GM12878 (cell line): Measurements from ENCODE around the gene CPLX4. TPM values are rescaled to one million over a fixed set of nuclear protein-coding genes. Genes with fewer than 3 reads are reported as not detected.

Experiments
- ATAC-seq: fragments of 200-7000 bp; cut with Tn5 transposase; 3 replicates; pipeline ENCODE4 v1.9.1; 2020; ENCODE audit warnings: mild to moderate bottlenecking, moderate library complexity
- BruUV-seq: library from RNA; stranded (reverse); fragments of 400-500 nt; replicated peaks from 2 replicates; lab custom pipeline; 2021; lab: Mats Ljungman, UMichigan
- CTCF ChIA-PET: fragments of 300-600 bp; sonication (Branson Sonifier 250); formaldehyde crosslinking; extraction: SDS; loops from one replicate; lab custom pipeline; 2021; ENCODE audit warnings: inconsistent platforms; lab: Yijun Ruan, JAX
- POLR2A ChIA-PET: fragments of 350-600 bp; formaldehyde crosslinking; extraction: SDS; loops from one replicate; lab custom pipeline; 2021; ENCODE audit warnings: inconsistent platforms; lab: Charles Lee
- RAD21 ChIA-PET: fragments of 300-600 bp; sonication (Branson Sonifier 250); formaldehyde crosslinking; loops from one replicate; lab custom pipeline; 2023; ENCODE audit warnings: antibody characterized with exemption; ENCODE audit not compliant: unreplicated experiment; lab: Charles Lee
- SMC1A ChIA-PET: fragments of 300-600 bp; sonication (Branson Sonifier 250); formaldehyde crosslinking; loops from one replicate; lab custom pipeline; 2023; ENCODE audit not compliant: unreplicated experiment, uncharacterized antibody; lab: Charles Lee
- DNase-seq: peaks from one replicate; pipeline ENCODE4 v3.0.0-alpha.2; 2011; ENCODE audit warnings: low read depth, low spot score
- FAIRE-seq: peaks from 3 replicates; lab custom pipeline; 2011; peaks lifted over from hg19 to GRCh38; lab: Jason Lieb, UNC
- H2AFZ ChIP-seq: 2 replicates; pipeline ENCODE4 v1.6.0; 2011; ENCODE audit warnings: low read depth, low read length, control low read depth; ENCODE audit not compliant: control insufficient read depth
- H3K27ac ChIP-seq: 2 replicates; pipeline ENCODE4 v1.5.1; 2011; ENCODE audit warnings: control low read depth; ENCODE audit not compliant: control insufficient read depth, insufficient read depth
- H3K27me3 ChIP-seq, 2 experiments: replicated peaks in 1 of 2; 2 replicates each; pipeline versions ENCODE4 v1.6.0 to v1.6.1; 2011; ENCODE audit warnings: low read length in 1 of 2; ENCODE audit not compliant: control insufficient read depth in 2 of 2, insufficient read depth in 2 of 2
- H3K36me3 ChIP-seq, 2 experiments: 2 replicates each; pipeline ENCODE4 v1.5.1; 2011; ENCODE audit warnings: low read length in 1 of 2; ENCODE audit not compliant: control insufficient read depth in 2 of 2, insufficient read depth in 2 of 2
- H3K4me1 ChIP-seq: 2 replicates; pipeline ENCODE4 v1.6.1; 2011; ENCODE audit warnings: mild to moderate bottlenecking, low read length, moderate library complexity, mixed read lengths; ENCODE audit not compliant: control insufficient read depth, insufficient read depth
- H3K4me2 ChIP-seq: 2 replicates; pipeline ENCODE4 v1.6.0; 2011; ENCODE audit warnings: control low read depth; ENCODE audit not compliant: control insufficient read depth, insufficient read depth
- H3K4me3 ChIP-seq: fragments of 200-600 bp; sonication (generic); 2 replicates; pipeline ENCODE4 v1.5.1; 2016
- H3K79me2 ChIP-seq: 2 replicates; pipeline ENCODE4 v1.6.0; 2011; ENCODE audit warnings: low read length; ENCODE audit not compliant: control insufficient read depth, insufficient read depth
- H3K9ac ChIP-seq: 2 replicates; pipeline ENCODE4 v1.8.0; 2011; ENCODE audit warnings: low read length, control low read depth, mixed read lengths; ENCODE audit not compliant: control insufficient read depth, insufficient read depth
- H3K9me3 ChIP-seq: replicated peaks from 3 replicates; pipeline ENCODE4 v1.5.1; 2011; ENCODE audit warnings: mild to moderate bottlenecking, low read length; ENCODE audit not compliant: control insufficient read depth, insufficient read depth
- H4K20me1 ChIP-seq: 2 replicates; pipeline ENCODE4 v1.6.0; 2011; ENCODE audit not compliant: control insufficient read depth, insufficient read depth
- BHLHE40 ChIP-seq, 2 experiments: fragments of 450-650 bp in 1 of 2; IDR thresholded peaks; 2 replicates each; pipeline ENCODE4 v1.6.1; 2011 to 2017; ENCODE audit warnings: low read depth in 2 of 2, borderline replicate concordance in 1 of 2, improper control_type of control experiment in 1 of 2, low read length in 1 of 2, mild to moderate bottlenecking in 1 of 2
- CHD2 ChIP-seq: IDR thresholded peaks from 2 replicates; pipeline ENCODE4 v1.6.1; 2011; ENCODE audit warnings: low read depth, low read length, improper control_type of control experiment, borderline replicate concordance
- CTCF ChIP-seq, 3 experiments: IDR thresholded peaks in 2 of 3; conservative IDR thresholded peaks in 1 of 3; 2 replicates each; pipeline ENCODE4 v1.5.1; 2011; ENCODE audit warnings: low read depth in 3 of 3, low read length in 3 of 3, mild to moderate bottlenecking in 3 of 3, control low read depth in 2 of 3, moderate library complexity in 2 of 3, inconsistent platforms in 1 of 3, mixed read lengths in 1 of 3; ENCODE audit not compliant: control insufficient read depth in 2 of 3, insufficient read depth in 1 of 3; ENCODE audit errors: extremely low read depth in 1 of 3
- ELK1 ChIP-seq: IDR thresholded peaks from 2 replicates; pipeline ENCODE4 v1.6.1; 2012; ENCODE audit warnings: low read depth, low read length, improper control_type of control experiment
- GABPA ChIP-seq: IDR thresholded peaks from 2 replicates; pipeline ENCODE4 v1.6.1; 2014; ENCODE audit warnings: antibody characterized with exemption, low read depth, mild to moderate bottlenecking, inconsistent platforms
- IRF4 ChIP-seq: IDR thresholded peaks from 2 replicates; pipeline ENCODE4 v1.6.1; 2011; ENCODE audit warnings: low read depth, low read length
- MLLT1 ChIP-seq: fragments of 450-650 bp; IDR thresholded peaks from 2 replicates; pipeline ENCODE4 v1.6.1; 2016; ENCODE audit warnings: mild to moderate bottlenecking
- PRDM15 ChIP-seq: fragments of 450-650 bp; formaldehyde crosslinking; IDR thresholded peaks from 2 replicates; pipeline ENCODE4 v1.4.0; 2020; ENCODE audit warnings: mild to moderate bottlenecking, moderate library complexity
- RAD21 ChIP-seq: IDR thresholded peaks from 2 replicates; pipeline ENCODE4 v1.6.1; 2011; ENCODE audit warnings: mild to moderate bottlenecking, low read depth, low read length, moderate library complexity; ENCODE audit not compliant: insufficient read depth
- SMC3 ChIP-seq: IDR thresholded peaks from 2 replicates; pipeline ENCODE4 v1.6.1; 2011; ENCODE audit warnings: low read length, improper control_type of control experiment, borderline replicate concordance
- WGBS: methylation state at CpG from one replicate; pipeline ENCODE4 v1.1.6; 2016; ENCODE audit warnings: low lambda C conversion rate; ENCODE audit not compliant: insufficient replicate concordance, insufficient coverage; ENCODE audit errors: missing lambda C conversion rate; 5-methylcytosine and 5-hydroxymethylcytosine counted together
- in situ Hi-C: fragments of 300-500 bp; cut with MboI; formaldehyde crosslinking; loops from 9 replicates; pipeline ENCODE4 v1.14.3; 2018; ENCODE audit warnings: mixed read lengths
- intact Hi-C: fragments of 100-400 bp; cut with micrococcal nuclease; formaldehyde crosslinking; loops from one replicate; pipeline ENCODE4 v1.14.2; 2022; ENCODE audit not compliant: unreplicated experiment
- polyA plus RNA-seq, 11 experiments: library from polyadenylated mRNA; depleted of rRNA in 4 of 11; unstranded in 6 of 11; stranded (reverse) in 5 of 11; fragments of >200 nt; fragmentation: Nextera tagmentation in 4 of 11; fragmentation: Illumina TruSeq in 1 of 11; extraction: Ambion mirVana in 4 of 11; extraction: Trizol in 1 of 11; gene quantifications; 1 replicate in 1 of 11; 2 replicates in 10 of 11; pipeline versions ENCODE4 v1.2.1 to v1.2.3, GENCODE V29; 2011 to 2016; ENCODE audit warnings: inconsistent platforms in 2 of 11, missing spikeins in 2 of 11, low read depth in 1 of 11
- total RNA-seq, 4 experiments: library from RNA; depleted of rRNA in 3 of 4; stranded (reverse); fragments of >200 nt in 3 of 4; fragmentation: Illumina TruSeq in 1 of 4; extraction: Trizol in 1 of 4; gene quantifications; 2 replicates each; pipeline versions ENCODE4 v1.2.1 to v1.2.3, GENCODE V29; 2013 to 2021

The CPLX4 gene
- total and polyA plus RNA-seq, 10 of the 15 experiments (the other 5 are each of a cell fraction or from before 2014, with no cell fraction given), result not detected

GRCh38 chr18:59249199-59249774, 69.2 kb downstream of the CPLX4 start:
- intact Hi-C loops, result loop anchor here (1.0 to 10.0 kb wide), 3 partner anchors 59 to 576 kb away; no protein-coding TSS in a partner anchor
- ChIA-PET POLR2A (interaction anchor here (0.6 kb wide), 1 partner anchor 127 kb away, joined by 3 read pairs; no protein-coding TSS in a partner anchor), CTCF (interaction anchor here (0.6 to 4.5 kb wide), 20 partner anchors 11 to 574 kb away, joined by 3 to 73 read pairs (median 4); no protein-coding TSS in a partner anchor), RAD21 (interaction anchor here (0.9 to 2.8 kb wide), 4 partner anchors 20 to 574 kb away, joined by 3 to 23 read pairs (median 6); partner anchors contain the start of gene SEC11C), SMC1A (interaction anchor here (0.6 to 3.5 kb wide), 11 partner anchors 26 to 574 kb away, joined by 3 to 43 read pairs (median 3); no protein-coding TSS in a partner anchor)
- no TSS peak for BruUV-seq
- Histone ChIP-seq H3K79me2 (no peaks in the 10 kb centered on the region), H2AFZ (no peak overlapping the region), H3K4me3 (no peak overlapping the region), H3K27me3 (peaks cover 0 to under 1% of the 10 kb centered on the region in 2 experiments; a peak in 1 of 4 replicates), H3K27ac (no peak overlapping the region), H3K9me3 (no peaks in the 10 kb centered on the region), H4K20me1 (no peaks in the 10 kb centered on the region), H3K36me3 (no peaks in the 10 kb centered on the region), H3K4me2 (no peak overlapping the region), H3K4me1 (no peaks in the 10 kb centered on the region), H3K9ac (no peak overlapping the region)
- DNase-seq, result no peak
- peak; percentile 73 for ATAC-seq
- FAIRE-seq, result peak; percentile 83
- in situ Hi-C loops, result no loop called here
- 39% methylated on average over 5 of the region's 5 CpGs for WGBS
- TF ChIP-seq MLLT1 (no peak), CHD2 (no peak), PRDM15 (no peak), BHLHE40 (IDR thresholded peaks at IDR 0.05; ENCODE audit: borderline replicate concordance in 1 of 2, low read depth in 2 of 2, low read length in 1 of 2) (no peak), ELK1 (no peak), GABPA (no peak), IRF4 (no peak), SMC3 (peak; percentile 63; the same call in 1 of the 2 replicates), CTCF (IDR thresholded peaks at IDR 0.05 in 2 of 3, conservative IDR thresholded peaks at IDR 0.05 in 1 of 3; ENCODE audit: control insufficient read depth in 2 of 3, extremely low read depth in 1 of 3, insufficient read depth in 1 of 3, low read depth in 3 of 3, low read length in 3 of 3) (peak; percentile 69 to 74 (median 73)), RAD21 (peak; percentile 70)
